Chondrocyte (in vitro differentiated cells): ENCODE data around the gene RUNX1. TPM values are rescaled to one million over a fixed set of nuclear protein-coding genes. Genes with fewer than 3 reads are reported as not detected.

Source experiments
- DNase-seq: peaks from one replicate; pipeline ENCODE4 v3.0.0; 2021; ENCODE audit warnings: mixed read lengths, low spot score
- H3K27ac Mint-ChIP-seq: one replicate; pipeline ENCODE4 v1.8.0; 2021; ENCODE audit warnings: mild to moderate bottlenecking, moderate library complexity, mixed read lengths; ENCODE audit not compliant: unreplicated experiment
- H3K27me3 Mint-ChIP-seq: 2 replicates; pipeline ENCODE4 v1.8.0; 2021; ENCODE audit warnings: low read depth, mixed read lengths
- H3K36me3 Mint-ChIP-seq: 2 replicates; pipeline ENCODE4 v1.8.0; 2021; ENCODE audit warnings: low read depth, mixed read lengths
- H3K4me1 Mint-ChIP-seq: 2 replicates; pipeline ENCODE4 v1.8.0; 2021; ENCODE audit warnings: low read depth, mild to moderate bottlenecking, mixed read lengths
- H3K4me3 Mint-ChIP-seq: one replicate; pipeline ENCODE4 v1.8.0; 2021; ENCODE audit warnings: mild to moderate bottlenecking, moderate library complexity, mixed read lengths; ENCODE audit not compliant: unreplicated experiment
- H3K9me3 Mint-ChIP-seq: 2 replicates; pipeline ENCODE4 v1.8.0; 2021; ENCODE audit warnings: low read depth, mixed read lengths
- CTCF ChIP-seq: fragments of 200-600 bp; sonication (generic); IDR thresholded peaks from 2 replicates; pipeline ENCODE4 v1.5.0; 2021; ENCODE audit warnings: antibody characterized with exemption, mild to moderate bottlenecking, moderate library complexity
- total RNA-seq: library from RNA; stranded (reverse); gene quantifications from 3 replicates; pipeline ENCODE4 v1.2.1, GENCODE V29; 2021

The RUNX1 gene
- total RNA-seq, 1 donor from 2014 or later: 37.9 TPM

GRCh38 chr21:34782506-34783360 is 266.4 kb downstream of the RUNX1 start:
- Mint-ChIP-seq H3K36me3 (no peaks in the 10 kb centered on the region), H3K27ac (no peak overlapping the region)

GRCh38 chr21:34781526-34781925 is 267.6 kb downstream of the RUNX1 start:
- Mint-ChIP-seq H3K4me1 (peaks cover 3% of the 10 kb centered on the region), H3K27me3 (no peaks in the 10 kb centered on the region), H3K4me3 (no peak overlapping the region), H3K36me3 (no peaks in the 10 kb centered on the region), H3K27ac (no peak overlapping the region), H3K9me3 (no peaks in the 10 kb centered on the region)
- no peak for TF ChIP-seq CTCF
- DNase-seq: no peak

More at GRCh38 chr21:34782506-34783360, 266.4 kb downstream of the RUNX1 start:
- Mint-ChIP-seq H3K4me3 (no peak overlapping the region), H3K4me1 (peaks cover 3% of the 10 kb centered on the region), H3K9me3 (no peaks in the 10 kb centered on the region), H3K27me3 (no peaks in the 10 kb centered on the region)
- no peak for DNase-seq
- TF ChIP-seq CTCF: no peak

GRCh38 chr21:34779860-34780259 is 269.2 kb downstream of the RUNX1 start:
- Mint-ChIP-seq H3K27me3 (no peaks in the 10 kb centered on the region), H3K9me3 (no peaks in the 10 kb centered on the region), H3K27ac (no peak overlapping the region), H3K4me1 (no peaks in the 10 kb centered on the region), H3K4me3 (no peak overlapping the region), H3K36me3 (no peaks in the 10 kb centered on the region)
- DNase-seq: no peak
- no peak for TF ChIP-seq CTCF

- Mint-ChIP-seq H3K9me3 (peaks cover 3% of the 10 kb centered on the region), H3K4me1 (peaks cover 18% of the 10 kb centered on the region), H3K27me3 (no peaks in the 10 kb centered on the region), H3K36me3 (no peaks in the 10 kb centered on the region), H3K27ac (no peak overlapping the region), H3K4me3 (no peak overlapping the region)
- no peak for TF ChIP-seq CTCF
- no peak for DNase-seq
These were observed 273.3 kb downstream of the RUNX1 start for GRCh38 chr21:34775793-34776192.

GRCh38 chr21:34774750-34775149 is 274.4 kb downstream of the RUNX1 start:
- no peak for TF ChIP-seq CTCF
- Mint-ChIP-seq H3K27me3 (no peaks in the 10 kb centered on the region), H3K27ac (no peak overlapping the region), H3K4me1 (peaks cover 18% of the 10 kb centered on the region), H3K9me3 (peaks cover 3% of the 10 kb centered on the region), H3K4me3 (no peak overlapping the region), H3K36me3 (no peaks in the 10 kb centered on the region)
- DNase-seq: no peak
